GM18507 (cell line): Measurements from ENCODE around the gene ACTBL2.

Experiments used
- DNase-seq: peaks from one replicate; pipeline ENCODE4 v3.0.0; 2011; ENCODE audit warnings: low read depth; ENCODE audit not compliant: insufficient read length; ENCODE audit errors: extremely low spot score
- FAIRE-seq: peaks from 2 replicates; lab custom pipeline; 2011; peaks lifted over from hg19 to GRCh38; lab: Jason Lieb, UNC

Gene ACTBL2

GRCh38 chr5:57453728-57454127, 28.9 kb downstream of the ACTBL2 start:
- no peak for DNase-seq
- no peak for FAIRE-seq

GRCh38 chr5:57452885-57453284, 29.7 kb downstream of the ACTBL2 start:
- no peak for FAIRE-seq

GRCh38 chr5:57450991-57451876, 31.4 kb downstream of the ACTBL2 start:
- DNase-seq, result no peak
- no peak for FAIRE-seq

More at GRCh38 chr5:57452885-57453284, 29.7 kb downstream of the ACTBL2 start:
- no peak for DNase-seq

DNA sequence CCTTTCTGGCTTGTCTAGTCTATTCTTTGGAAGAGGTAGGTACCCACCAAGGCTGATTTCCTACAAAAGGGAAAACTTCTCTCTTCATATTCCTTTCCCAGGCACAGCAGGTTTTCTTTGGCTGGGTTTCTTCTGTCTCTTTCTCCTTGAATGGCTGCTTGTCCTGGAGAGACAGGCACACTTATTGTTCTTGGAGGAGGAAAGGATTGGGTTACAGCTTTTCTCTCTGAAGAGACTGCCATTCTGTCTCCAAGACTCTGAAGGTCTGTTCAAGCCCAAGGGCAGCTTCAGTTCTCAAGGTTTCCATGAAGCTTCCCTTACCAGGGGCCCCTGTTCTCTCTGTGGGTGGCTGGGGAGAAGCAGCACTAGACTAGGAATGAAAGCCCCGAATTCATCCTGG, 33.9 kb downstream of the ACTBL2 start:
- FAIRE-seq, result no peak

DNA sequence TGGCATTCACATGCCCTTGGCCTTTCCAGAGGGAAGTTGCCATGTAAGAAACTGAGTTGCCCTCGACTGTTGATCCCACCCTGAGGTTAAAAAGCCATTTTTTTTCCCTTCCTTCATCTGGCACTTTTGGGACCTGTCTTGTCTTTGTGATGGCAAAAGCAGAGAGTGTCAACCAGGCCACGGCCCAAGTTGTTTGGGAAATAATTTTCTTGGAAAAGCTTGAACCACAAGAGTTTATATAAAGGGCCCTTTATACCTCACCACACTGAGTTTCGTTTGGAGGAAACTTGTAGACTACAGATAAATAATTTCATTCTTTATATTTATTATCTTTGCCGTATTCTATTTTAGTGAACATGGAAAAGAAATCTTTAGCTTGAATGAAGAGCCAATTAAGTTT, 34.3 kb downstream of the ACTBL2 start:
- FAIRE-seq, result no peak
- DNase-seq, result no peak

More for the DNA sequence above, 33.9 kb downstream of the ACTBL2 start:
- DNase-seq, result no peak

DNA sequence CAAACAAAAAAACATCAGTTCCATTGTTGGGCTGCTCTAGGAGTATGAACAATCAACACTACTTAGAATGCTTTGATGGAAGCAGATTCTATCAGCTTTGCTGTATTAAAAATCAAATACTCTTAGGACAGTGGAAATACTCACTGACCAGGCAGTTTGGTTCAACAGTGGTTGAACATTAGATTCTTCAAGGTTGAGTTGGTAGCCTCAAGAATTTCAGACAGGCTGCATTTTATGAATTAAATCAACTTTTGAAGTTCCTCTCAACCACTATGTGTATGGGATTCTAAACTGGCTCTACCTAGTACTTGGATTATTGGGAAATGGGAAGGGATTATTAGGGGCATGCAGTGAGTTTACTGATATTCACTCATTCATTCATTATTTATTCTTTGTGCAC, 35.0 kb downstream of the ACTBL2 start:
- FAIRE-seq, result no peak
- no peak for DNase-seq

DNA sequence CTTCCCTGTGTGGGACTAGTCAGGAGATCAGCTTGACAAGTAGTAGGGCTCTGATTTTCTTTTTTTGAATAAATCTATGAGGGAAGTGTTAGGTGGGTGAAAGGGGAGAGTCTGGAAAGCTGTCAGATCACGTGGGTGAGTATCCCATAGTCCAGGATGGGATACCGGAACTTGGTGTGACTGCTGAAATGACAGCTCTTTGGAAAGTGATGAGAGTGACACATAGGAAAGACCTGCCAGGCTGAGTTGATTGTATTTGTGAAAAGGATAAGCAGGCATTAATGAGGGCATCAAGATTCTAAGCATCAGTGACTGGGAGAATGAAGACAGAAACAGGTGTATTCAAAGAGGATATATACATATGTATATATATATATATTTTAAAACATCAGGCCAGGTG, 35.6 kb downstream of the ACTBL2 start:
- FAIRE-seq (no peak), DNase-seq (no peak)

- FAIRE-seq, result no peak
- no peak for DNase-seq
These were observed 36.9 kb downstream of the ACTBL2 start for GRCh38 chr5:57445705-57446037.

- FAIRE-seq (no peak), DNase-seq (no peak)
These were observed 37.5 kb downstream of the ACTBL2 start for GRCh38 chr5:57445006-57445704.

GRCh38 chr5:57442080-57442839, 40.4 kb downstream of the ACTBL2 start:
- FAIRE-seq (no peak), DNase-seq (no peak)

DNA sequence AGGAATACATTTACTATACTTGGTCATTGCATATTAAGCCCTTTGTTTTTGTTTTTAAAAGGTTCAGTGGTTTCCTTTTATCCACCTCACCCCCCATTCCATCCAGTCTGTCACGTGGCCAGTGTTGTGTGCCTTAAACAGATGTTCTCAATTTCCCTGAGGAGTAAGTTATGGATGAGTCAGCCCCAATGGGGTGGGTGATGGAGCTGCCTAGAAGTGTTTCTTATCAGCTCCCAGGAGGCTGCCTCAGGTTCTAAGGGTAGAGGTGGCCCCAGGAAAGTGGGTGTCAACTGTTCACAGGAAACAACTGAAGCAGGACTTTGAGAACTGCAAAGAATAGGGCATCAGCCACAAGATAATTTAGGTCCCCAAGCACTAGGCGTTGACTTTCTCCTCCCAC, 41.1 kb downstream of the ACTBL2 start:
- DNase-seq (no peak), FAIRE-seq (no peak)

DNA sequence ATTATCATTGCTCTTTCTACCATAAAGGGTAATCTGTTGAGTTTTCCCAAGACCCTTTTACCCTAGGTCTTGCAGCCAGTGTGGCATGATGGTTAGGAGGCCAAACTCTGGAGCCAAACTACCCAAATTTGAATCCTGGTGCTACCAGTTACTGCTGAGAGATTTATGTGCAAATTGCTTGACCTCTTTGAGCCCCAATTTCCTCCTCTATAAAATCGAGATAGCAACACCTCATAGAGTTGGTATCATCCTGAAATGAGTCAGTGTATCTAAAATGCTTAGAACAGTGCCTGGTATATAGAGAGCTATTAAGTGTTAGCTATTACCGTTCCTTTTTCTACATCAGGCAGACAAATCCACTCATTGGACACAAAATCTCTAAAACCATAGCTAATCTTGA, 43.0 kb downstream of the ACTBL2 start:
- FAIRE-seq (no peak), DNase-seq (no peak)

GRCh38 chr5:57437976-57438805, 44.4 kb downstream of the ACTBL2 start:
- FAIRE-seq, result no peak
- DNase-seq, result no peak

GRCh38 chr5:57436586-57436985, 46.0 kb downstream of the ACTBL2 start:
- DNase-seq, result no peak
- FAIRE-seq, result no peak

- FAIRE-seq (no peak), DNase-seq (no peak)
These were observed 46.9 kb downstream of the ACTBL2 start for GRCh38 chr5:57435701-57436134.

DNA sequence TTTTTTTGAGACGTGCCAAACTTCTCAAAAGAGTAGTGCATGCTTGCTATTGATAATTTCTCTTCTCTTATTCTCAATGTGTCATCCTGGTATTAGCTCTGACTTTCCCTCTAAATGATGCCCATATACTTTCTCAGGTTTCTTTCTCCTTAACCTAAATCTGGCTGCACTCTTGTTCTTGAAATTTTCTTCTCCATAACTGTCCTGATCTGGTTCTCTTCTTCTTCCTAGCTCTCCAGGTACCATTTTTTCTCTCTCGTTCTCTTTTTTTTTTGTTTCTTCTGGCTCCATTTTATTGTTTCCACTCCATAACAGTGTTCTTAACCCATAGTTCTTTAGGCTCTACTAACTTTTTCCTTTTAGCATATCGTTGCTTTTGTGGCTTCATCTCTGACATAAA, 47.9 kb downstream of the ACTBL2 start:
- DNase-seq (no peak), FAIRE-seq (no peak)

GRCh38 chr5:57434227-57434640, 48.4 kb downstream of the ACTBL2 start:
- no peak for DNase-seq
- FAIRE-seq, result no peak

DNA sequence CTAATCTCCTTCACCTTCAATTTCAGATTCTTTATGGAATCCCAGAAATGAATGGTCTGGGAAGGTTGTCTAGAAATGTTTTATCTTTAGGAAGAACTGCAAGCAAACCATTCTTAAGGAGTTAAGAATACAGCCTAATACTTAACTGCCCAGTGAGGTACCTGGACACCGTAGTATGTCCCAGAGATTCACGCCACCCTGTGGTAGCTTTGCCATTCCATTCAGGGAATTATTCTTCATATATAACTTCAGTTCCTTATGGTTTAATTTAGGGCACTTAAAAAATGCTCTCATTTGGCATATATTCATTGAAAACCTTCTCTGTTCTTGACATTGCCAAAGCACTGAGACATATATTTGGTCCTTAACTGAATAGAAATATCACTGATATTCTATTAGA, 49.7 kb downstream of the ACTBL2 start:
- DNase-seq, result no peak
- FAIRE-seq, result no peak

DNA sequence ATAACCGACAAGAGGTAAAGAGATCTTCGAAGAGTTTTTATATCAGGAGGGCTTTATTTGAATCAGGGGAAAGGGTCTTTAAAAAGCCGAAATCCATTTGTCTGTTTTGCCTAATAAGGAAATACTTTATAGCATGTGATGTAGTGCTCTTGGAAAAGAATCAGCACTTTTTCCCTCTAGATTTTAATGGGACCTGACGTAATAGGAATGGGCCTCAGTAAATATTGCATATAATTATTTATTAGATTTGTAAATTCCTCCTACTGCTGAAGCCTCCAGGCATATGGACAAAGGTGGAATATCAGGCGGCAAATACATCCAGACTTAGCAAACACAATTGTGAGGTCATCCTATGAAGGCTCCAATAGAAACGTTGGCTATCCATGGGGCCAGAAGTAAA, 50.9 kb downstream of the ACTBL2 start:
- no peak for FAIRE-seq

More for the DNA sequence above, 50.9 kb downstream of the ACTBL2 start:
- no peak for DNase-seq
